ENCODE data around the gene PDCD10. TPM values are rescaled to one million over a fixed set of nuclear protein-coding genes. Genes with fewer than 3 reads are reported as not detected.

Gene PDCD10
- polyA plus RNA-seq, 1 donor (not counting 4 experiments of a cell fraction or from before 2014, with no cell fraction given): 131 TPM

DNA sequence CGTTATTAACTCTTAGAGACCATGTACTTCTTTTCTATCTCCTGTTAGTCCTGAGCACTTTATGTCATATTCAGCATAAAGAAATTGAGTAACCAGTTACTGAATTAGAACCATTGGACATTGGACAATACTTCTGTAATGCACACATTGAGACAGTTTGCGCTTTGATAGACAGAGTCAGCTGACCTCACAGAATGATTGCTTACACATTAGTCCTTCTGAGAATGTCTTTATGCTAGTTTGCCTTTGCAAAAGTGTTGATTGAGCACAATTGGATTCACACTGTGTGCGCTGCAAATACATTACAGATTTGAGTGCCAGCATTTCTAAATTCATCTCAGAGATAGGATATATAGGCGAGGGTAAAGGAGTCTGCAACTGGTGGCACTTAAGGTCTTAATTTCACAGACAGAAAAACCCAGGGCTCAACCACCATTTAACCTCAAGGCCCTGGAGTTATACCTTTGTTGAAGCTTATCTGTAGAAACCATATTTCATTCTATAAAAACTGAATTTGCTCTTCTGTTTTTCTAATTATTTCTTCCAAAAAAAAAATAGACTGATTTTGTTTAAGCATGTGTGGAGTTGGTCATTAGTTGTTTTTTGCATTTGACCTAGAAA, 4.6 kb upstream of the PDCD10 start:
- Histone ChIP-seq H3K4me1 (ENCODE audit: control insufficient read depth, extremely low read depth, insufficient read depth, low read length) (peaks cover 2% of the 10 kb centered on the region), H3K9ac (ENCODE audit: control insufficient read depth, extremely low read depth, insufficient read depth, low read length) (no peak overlapping the region), H3K4me3 (ENCODE audit: control insufficient read depth in 2 of 3, extremely low read depth in 1 of 3, insufficient read depth in 2 of 3, low read depth in 1 of 3, low read length in 3 of 3) (no peak overlapping the region), H2AFZ (ENCODE audit: control insufficient read depth, low read length) (no peak overlapping the region), H3K27me3 (ENCODE audit: control insufficient read depth, extremely low read depth, insufficient read depth, low read length) (no peaks in the 10 kb centered on the region), H4K20me1 (ENCODE audit: control insufficient read depth, extremely low read depth, insufficient read depth, low read length) (no peaks in the 10 kb centered on the region), H3K4me2 (ENCODE audit: control insufficient read depth, extremely low read depth, insufficient read depth, low read depth, low read length) (no peak overlapping the region), H3K36me3 (ENCODE audit: control insufficient read depth in 2 of 2, extremely low read depth in 1 of 2, insufficient read depth in 2 of 2, low read length in 2 of 2) (no peaks in the 10 kb centered on the region), H3K27ac (ENCODE audit: control insufficient read depth, insufficient read depth, low read length) (no peak overlapping the region), H3K9me1 (ENCODE audit: control insufficient read depth, extremely low read depth, insufficient read depth, low read length) (no peaks in the 10 kb centered on the region), H3K9me3 (ENCODE audit: control insufficient read depth, low read depth, low read length) (no peaks in the 10 kb centered on the region), H3K79me2 (ENCODE audit: control insufficient read depth, insufficient read depth, low read length) (peaks cover 3% of the 10 kb centered on the region)
- FAIRE-seq: no peak
- no peak for TF ChIP-seq EZH2 (IDR thresholded peaks at IDR 0.05; ENCODE audit: low read length)
- TF ChIP-seq, protein P1, sequence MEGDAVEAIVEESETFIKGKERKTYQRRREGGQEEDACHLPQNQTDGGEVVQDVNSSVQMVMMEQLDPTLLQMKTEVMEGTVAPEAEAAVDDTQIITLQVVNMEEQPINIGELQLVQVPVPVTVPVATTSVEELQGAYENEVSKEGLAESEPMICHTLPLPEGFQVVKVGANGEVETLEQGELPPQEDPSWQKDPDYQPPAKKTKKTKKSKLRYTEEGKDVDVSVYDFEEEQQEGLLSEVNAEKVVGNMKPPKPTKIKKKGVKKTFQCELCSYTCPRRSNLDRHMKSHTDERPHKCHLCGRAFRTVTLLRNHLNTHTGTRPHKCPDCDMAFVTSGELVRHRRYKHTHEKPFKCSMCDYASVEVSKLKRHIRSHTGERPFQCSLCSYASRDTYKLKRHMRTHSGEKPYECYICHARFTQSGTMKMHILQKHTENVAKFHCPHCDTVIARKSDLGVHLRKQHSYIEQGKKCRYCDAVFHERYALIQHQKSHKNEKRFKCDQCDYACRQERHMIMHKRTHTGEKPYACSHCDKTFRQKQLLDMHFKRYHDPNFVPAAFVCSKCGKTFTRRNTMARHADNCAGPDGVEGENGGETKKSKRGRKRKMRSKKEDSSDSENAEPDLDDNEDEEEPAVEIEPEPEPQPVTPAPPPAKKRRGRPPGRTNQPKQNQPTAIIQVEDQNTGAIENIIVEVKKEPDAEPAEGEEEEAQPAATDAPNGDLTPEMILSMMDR (optimal IDR thresholded peaks at IDR 0.05 in 1 of 3, IDR thresholded peaks at IDR 0.05 in 1 of 3, conservative IDR thresholded peaks at IDR 0.05 in 1 of 3; ENCODE audit: extremely low read depth in 1 of 3, insufficient read depth in 2 of 3, low read length in 3 of 3): no peak
- dilution Hi-C loops (cut with MboI; ENCODE audit: extremely low pct_ligation_motif_present, low sequenced_read_pairs): no loop called here
- DNase-seq (ENCODE audit: low read depth, low spot score): no peak

DNA sequence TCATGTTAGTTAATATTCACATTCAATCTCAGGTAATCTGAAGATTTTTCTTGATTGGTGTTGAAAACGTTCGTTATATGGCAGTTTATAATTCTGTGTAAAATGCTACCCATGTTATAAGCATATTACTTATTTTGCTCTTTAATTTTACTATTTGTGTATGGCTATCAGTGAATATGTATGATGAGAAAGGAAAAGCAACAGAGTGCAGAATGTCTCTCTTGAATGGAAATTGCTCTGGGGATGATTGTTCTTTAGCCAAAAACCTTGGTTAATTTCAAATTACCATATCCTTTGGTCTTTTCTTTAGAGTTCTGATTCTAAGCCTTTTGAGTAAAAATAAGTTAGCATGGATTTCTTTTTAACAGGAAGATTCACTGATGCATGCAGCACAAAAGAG, 3.3 kb upstream of the PDCD10 start:
- DNase-seq (ENCODE audit: low read depth, low spot score) (no peak), FAIRE-seq (no peak)
- H3K4me3 ChIP-seq (ENCODE audit: control insufficient read depth in 2 of 3, extremely low read depth in 1 of 3, insufficient read depth in 2 of 3, low read depth in 1 of 3, low read length in 3 of 3): no peak overlapping the region
- no peaks in the 10 kb centered on the region for H3K27me3 ChIP-seq (ENCODE audit: control insufficient read depth, extremely low read depth, insufficient read depth, low read length)
- H3K9ac ChIP-seq (ENCODE audit: control insufficient read depth, extremely low read depth, insufficient read depth, low read length): no peak overlapping the region
- TF ChIP-seq EZH2 (IDR thresholded peaks at IDR 0.05; ENCODE audit: low read length): no peak
- TF ChIP-seq, protein P1 (optimal IDR thresholded peaks at IDR 0.05 in 1 of 3, IDR thresholded peaks at IDR 0.05 in 1 of 3, conservative IDR thresholded peaks at IDR 0.05 in 1 of 3; ENCODE audit: extremely low read depth in 1 of 3, insufficient read depth in 2 of 3, low read length in 3 of 3): no peak
- dilution Hi-C loops (cut with MboI; ENCODE audit: extremely low pct_ligation_motif_present, low sequenced_read_pairs): no loop called here
- no peaks in the 10 kb centered on the region for H3K9me1 ChIP-seq (ENCODE audit: control insufficient read depth, extremely low read depth, insufficient read depth, low read length)
- H3K79me2 ChIP-seq (ENCODE audit: control insufficient read depth, insufficient read depth, low read length): peaks cover 15% of the 10 kb centered on the region
- no peak overlapping the region for H3K27ac ChIP-seq (ENCODE audit: control insufficient read depth, insufficient read depth, low read length)
- H3K4me2 ChIP-seq (ENCODE audit: control insufficient read depth, extremely low read depth, insufficient read depth, low read depth, low read length): no peak overlapping the region
- H3K36me3 ChIP-seq (ENCODE audit: control insufficient read depth in 2 of 2, extremely low read depth in 1 of 2, insufficient read depth in 2 of 2, low read length in 2 of 2): no peaks in the 10 kb centered on the region
- H3K4me1 ChIP-seq (ENCODE audit: control insufficient read depth, extremely low read depth, insufficient read depth, low read length): peaks cover 2% of the 10 kb centered on the region
- H3K9me3 ChIP-seq (ENCODE audit: control insufficient read depth, low read depth, low read length): no peaks in the 10 kb centered on the region
- no peak overlapping the region for H2AFZ ChIP-seq (ENCODE audit: control insufficient read depth, low read length)
- H4K20me1 ChIP-seq (ENCODE audit: control insufficient read depth, extremely low read depth, insufficient read depth, low read length): no peaks in the 10 kb centered on the region

All from keratinocyte (primary cell).